Ectodermal cell (in vitro differentiated cells): Measurements from ENCODE around the gene MACC1.
"Not testable (repeated sequence)": the region's sequence is repeated elsewhere in the genome, so short reads cannot be mapped to it uniquely, and the experiment has no call there.

Experiments used
- H3K27ac ChIP-seq: 2 replicates; pipeline ENCODE4 v1.7.0; 2013; ENCODE audit warnings: mild to moderate bottlenecking, low read depth, low read length; ENCODE audit not compliant: insufficient read depth, poor library complexity, severe bottlenecking
- H3K27me3 ChIP-seq: 2 replicates; pipeline ENCODE4 v1.7.0; 2013; ENCODE audit warnings: mild to moderate bottlenecking, low read length; ENCODE audit not compliant: insufficient read depth, control insufficient read depth, poor library complexity, severe bottlenecking
- H3K36me3 ChIP-seq: one replicate; pipeline ENCODE4 v1.7.0; 2013; ENCODE audit warnings: low read length; ENCODE audit not compliant: control insufficient read depth, insufficient read depth
- H3K4me1 ChIP-seq: one replicate; pipeline ENCODE4 v1.7.0; 2013; ENCODE audit warnings: low read length; ENCODE audit not compliant: control insufficient read depth, insufficient read depth
- H3K4me3 ChIP-seq: 2 replicates; pipeline ENCODE4 v1.7.0; 2013; ENCODE audit warnings: low read depth, low read length, control low read depth; ENCODE audit not compliant: insufficient read depth
- H3K9me3 ChIP-seq: 2 replicates; pipeline ENCODE4 v1.7.0; 2013; ENCODE audit warnings: mild to moderate bottlenecking, low read length, moderate library complexity; ENCODE audit not compliant: control insufficient read depth
- WGBS, 2 experiments: methylation state at CpG; one replicate each; pipeline ENCODE4 v1.1.7; 2013; ENCODE audit warnings: missing lambda C conversion rate in 2 of 2; 5-methylcytosine and 5-hydroxymethylcytosine counted together

MACC1 gene

DNA sequence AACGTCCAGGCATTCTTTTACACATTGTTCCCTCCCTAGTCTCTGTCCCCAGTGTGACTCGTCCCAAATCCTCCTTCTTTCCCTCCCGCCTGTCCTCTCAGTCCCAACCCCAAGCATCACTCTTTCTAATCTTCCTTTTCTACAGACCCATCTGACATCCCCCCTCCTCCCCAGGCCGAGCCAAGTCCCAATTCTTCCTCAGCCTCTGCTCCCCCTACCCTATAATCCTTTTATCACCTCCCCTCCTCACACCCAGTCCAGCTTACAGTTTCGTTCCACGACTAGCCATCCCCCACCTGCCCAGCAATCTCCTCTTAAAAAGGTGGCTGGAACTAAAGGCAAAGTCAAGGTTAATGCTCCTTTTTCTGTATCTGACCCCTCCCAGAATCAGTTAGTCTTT is 95.1 kb downstream of the MACC1 start:
- WGBS, 2 experiments: 25 to 30% methylated on average over 6 of the region's 6 CpGs
- Histone ChIP-seq H3K4me1 (peaks cover 3% of the 10 kb centered on the region), H3K36me3 (no peaks in the 10 kb centered on the region), H3K27ac (no peak overlapping the region), H3K27me3 (no peaks in the 10 kb centered on the region), H3K9me3 (no peaks in the 10 kb centered on the region), H3K4me3 (no peak overlapping the region)

DNA sequence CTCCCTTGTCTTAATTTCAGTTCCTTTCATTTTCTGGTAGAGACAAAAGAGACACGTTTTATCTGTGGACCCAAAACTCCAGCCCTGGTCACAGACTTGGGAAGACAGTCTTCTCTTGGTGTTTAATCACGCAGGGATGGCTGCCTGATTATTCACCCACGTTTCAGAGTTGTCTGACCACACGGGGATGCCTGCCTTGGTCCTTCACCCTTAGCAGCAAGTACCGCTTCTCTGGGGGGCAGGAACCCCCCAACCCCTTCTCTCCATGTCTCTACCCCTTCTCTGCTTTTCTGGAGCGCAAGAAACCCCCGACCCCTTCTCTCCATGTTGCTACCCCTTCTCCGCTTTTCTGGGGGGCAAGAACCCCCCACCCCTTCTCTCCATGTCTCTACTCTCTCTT is 95.8 kb downstream of the MACC1 start:
- H3K36me3 ChIP-seq: no peaks in the 10 kb centered on the region
- no peaks in the 10 kb centered on the region for H3K9me3 ChIP-seq
- peaks cover 3% of the 10 kb centered on the region for H3K4me1 ChIP-seq
- H3K4me3 ChIP-seq: no peak overlapping the region
- 30 to 35% methylated on average over 8 of the region's 8 CpGs for WGBS, 2 experiments
- no peaks in the 10 kb centered on the region for H3K27me3 ChIP-seq
- no peak overlapping the region for H3K27ac ChIP-seq

DNA sequence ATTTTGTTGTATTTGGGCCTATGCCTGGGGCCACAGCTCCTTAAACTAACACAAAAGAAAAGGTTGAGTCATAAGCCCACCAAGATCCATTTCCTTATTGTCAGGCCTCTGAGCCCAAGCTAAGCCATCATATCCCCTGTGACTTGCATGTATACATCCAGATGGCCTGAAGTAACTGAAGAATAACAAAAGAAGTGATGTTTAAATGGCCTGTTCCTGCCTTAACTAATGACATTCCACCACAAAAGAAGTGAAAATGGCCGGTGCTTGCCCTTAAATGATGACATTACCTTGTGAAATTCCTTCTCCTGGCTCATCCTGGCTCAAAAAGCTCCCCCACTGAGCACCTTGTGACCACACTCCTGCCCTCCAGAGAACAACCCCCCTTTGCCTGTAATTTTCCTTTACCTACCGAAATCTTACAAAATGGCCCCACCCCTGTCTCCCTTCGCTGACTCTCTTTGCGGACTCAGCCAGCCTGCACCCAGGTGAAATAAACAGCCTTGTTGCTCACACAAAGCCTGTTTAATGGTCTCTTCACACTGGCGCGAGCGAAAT is 96.5 kb downstream of the MACC1 start:
- not testable (repeated sequence) for H3K9me3 ChIP-seq, H3K27ac ChIP-seq, H3K36me3 ChIP-seq, H3K4me3 ChIP-seq, H3K27me3 ChIP-seq, H3K4me1 ChIP-seq
- WGBS, 2 experiments: 23 to 29% methylated on average over 7 of the region's 7 CpGs

DNA sequence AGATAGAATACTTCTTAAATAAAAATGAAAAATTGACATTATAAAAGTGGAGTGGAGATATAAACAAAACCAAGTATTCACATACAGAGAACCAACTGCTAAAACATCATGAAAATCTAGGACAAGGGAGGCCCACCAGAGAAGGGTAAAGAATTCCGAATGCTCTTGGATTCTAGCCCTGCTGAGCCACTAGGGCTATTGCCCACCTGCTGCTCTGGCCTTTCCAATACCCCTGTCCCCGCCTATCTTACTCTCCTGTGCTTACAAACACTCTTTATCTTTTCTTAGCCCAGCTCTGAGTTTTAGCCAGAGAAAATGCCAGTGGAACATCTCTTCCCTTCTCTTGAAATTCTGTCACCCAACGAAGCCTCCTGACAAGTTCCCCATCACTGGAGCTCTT is 100.3 kb downstream of the MACC1 start:
- no peak overlapping the region for H3K4me3 ChIP-seq
- 51 to 58% methylated on average over 3 of the region's 3 CpGs for WGBS, 2 experiments
- no peaks in the 10 kb centered on the region for H3K9me3 ChIP-seq
- no peaks in the 10 kb centered on the region for H3K27me3 ChIP-seq
- no peaks in the 10 kb centered on the region for H3K36me3 ChIP-seq
- H3K4me1 ChIP-seq: peaks cover 15% of the 10 kb centered on the region
- H3K27ac ChIP-seq: no peak overlapping the region

DNA sequence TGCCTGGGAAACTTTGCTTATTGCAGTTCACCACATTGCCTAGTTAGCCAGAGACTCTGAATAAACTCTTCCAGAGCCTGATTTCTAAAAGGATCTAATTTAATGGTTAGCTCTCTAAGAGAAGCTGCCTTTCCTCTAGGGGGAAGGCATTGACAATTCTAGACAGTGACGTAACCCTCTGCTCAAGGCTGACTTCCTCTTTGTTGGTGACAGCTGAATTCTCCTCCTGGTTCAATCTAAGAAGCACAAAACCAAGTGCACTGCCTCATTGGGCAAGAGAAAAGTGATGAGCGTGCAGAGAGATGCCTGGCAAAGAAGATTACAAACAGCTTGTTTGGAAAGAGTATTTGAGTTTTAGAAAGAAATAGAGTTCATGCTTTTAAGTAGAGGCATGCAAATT is 102.7 kb downstream of the MACC1 start:
- Histone ChIP-seq H3K27ac (no peak overlapping the region), H3K27me3 (no peaks in the 10 kb centered on the region), H3K4me1 (peaks cover 15% of the 10 kb centered on the region), H3K36me3 (no peaks in the 10 kb centered on the region), H3K4me3 (no peak overlapping the region), H3K9me3 (no peaks in the 10 kb centered on the region)
- 57 to 84% methylated on average over 2 of the region's 2 CpGs for WGBS, 2 experiments

DNA sequence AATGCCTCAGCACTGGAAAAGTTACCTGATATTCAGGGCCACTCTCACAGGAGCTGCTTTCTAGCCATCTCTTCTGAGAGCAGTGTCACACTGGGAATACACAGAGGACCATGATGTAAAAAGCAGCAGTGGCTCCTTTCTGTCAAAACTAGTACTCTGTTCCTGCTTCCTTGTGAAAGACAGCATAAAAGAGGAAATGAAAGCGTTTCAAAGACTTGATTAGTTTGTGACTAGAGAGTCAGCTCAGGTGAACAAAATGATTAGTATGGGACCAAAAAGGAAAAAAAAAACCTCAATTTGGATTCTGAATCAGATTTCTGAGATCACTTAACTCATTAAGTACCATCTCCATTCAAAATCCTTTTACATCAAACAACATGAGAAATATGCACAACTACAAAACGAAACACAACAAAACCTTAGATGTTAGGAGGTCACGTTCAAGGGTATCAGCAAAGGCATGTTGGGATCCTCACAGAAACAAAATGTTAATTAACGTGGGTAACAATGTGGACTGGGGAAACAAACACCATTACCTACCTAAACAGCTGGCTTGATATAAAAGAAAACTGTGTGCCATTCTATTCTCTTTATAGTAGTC is 103.7 kb downstream of the MACC1 start:
- no peaks in the 10 kb centered on the region for H3K36me3 ChIP-seq
- WGBS, 2 experiments: 63 to 68% methylated on average over 3 to 4 of the region's 4 CpGs

DNA sequence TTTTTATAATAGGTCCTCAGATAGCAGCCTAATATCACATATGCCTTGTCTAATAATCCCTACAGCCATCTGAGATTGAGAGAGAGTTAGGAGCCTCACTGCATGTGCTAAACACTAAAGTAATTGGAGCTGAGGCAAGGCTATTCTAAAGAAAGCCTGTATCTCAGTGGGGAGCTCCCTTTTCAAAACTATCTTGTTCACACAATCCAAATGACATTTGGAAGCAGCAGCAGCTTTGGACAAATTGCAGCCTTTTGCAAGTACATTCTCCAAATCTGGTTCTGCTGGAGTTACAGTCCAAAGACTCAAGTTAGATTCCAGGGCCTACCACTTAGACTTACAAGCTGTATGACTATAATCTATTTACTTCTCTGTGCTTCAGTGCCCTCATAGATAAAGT is 104.5 kb downstream of the MACC1 start:
- Histone ChIP-seq H3K27ac (peak overlapping the region; percentile 39), H3K4me1 (peaks cover 15% of the 10 kb centered on the region), H3K9me3 (no peaks in the 10 kb centered on the region), H3K27me3 (no peaks in the 10 kb centered on the region), H3K36me3 (no peaks in the 10 kb centered on the region), H3K4me3 (no peak overlapping the region)

More for the DNA sequence above, 103.7 kb downstream of the MACC1 start:
- Histone ChIP-seq H3K27ac (no peak overlapping the region), H3K4me3 (no peak overlapping the region), H3K4me1 (peaks cover 15% of the 10 kb centered on the region), H3K9me3 (no peaks in the 10 kb centered on the region), H3K27me3 (no peaks in the 10 kb centered on the region)

DNA sequence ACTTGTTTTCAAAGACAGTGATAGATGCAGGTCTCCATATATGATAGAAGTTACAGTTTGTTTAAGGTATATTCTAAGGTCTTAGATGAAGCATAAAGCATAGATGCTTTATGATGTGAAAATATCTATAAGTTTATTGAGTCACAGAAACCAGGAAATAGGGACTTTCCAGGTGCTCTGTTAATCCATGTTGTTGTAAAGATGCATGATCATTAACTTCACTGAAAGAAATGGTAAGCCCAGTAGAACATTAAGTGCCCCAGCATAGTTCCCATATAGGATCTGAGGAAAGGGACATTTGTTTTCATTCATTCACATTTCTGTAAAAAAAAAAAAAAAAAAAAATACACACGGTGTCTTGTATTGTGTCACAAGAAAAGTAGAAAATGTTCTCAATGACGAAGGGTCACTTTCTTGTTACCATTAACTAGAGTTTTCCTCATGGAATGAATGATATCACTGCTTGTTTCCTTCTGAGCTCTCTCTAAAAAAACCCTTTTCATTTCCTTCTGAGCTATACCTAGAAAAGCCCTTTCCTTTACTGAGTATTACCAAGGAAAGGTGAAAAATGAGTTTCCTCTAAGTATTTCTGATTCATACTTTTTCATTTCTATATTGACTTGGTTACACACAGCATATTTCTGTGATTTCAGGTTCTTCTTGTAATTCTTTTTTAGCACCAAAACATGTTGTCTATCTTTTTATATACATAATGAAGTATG is 105.2 kb downstream of the MACC1 start:
- Histone ChIP-seq H3K36me3 (no peaks in the 10 kb centered on the region), H3K4me3 (no peak overlapping the region), H3K4me1 (peaks cover 15% of the 10 kb centered on the region), H3K9me3 (no peaks in the 10 kb centered on the region), H3K27me3 (no peaks in the 10 kb centered on the region), H3K27ac (no peak overlapping the region)
- whole genome bisulfite sequencing, 2 experiments: 83 to 100% methylated on average over 1 to 2 of the region's 2 CpGs

DNA sequence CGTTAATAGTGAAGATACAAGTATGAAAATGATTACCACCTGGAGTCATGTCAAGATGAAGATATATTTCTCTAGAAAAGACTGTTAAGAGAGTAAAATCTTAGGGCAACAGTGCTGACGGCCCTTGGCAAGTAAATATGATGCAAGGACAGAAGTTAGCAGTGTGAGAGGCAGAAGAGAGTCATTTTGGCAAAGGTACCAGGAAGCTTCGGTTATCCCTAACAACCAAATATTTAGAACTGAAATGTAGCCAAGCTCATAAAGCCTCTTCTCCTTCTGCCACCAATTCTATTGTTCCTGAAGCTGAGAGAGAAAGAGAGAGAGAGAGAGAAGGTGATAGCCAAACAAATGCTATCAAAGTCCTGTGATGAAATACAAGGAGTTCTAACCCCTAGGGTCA is 109.6 kb downstream of the MACC1 start:
- Histone ChIP-seq H3K27me3 (no peaks in the 10 kb centered on the region), H3K27ac (no peak overlapping the region), H3K4me3 (no peak overlapping the region), H3K36me3 (no peaks in the 10 kb centered on the region), H3K4me1 (peaks cover 4% of the 10 kb centered on the region), H3K9me3 (no peaks in the 10 kb centered on the region)
- 92 to 93% methylated on average over 3 of the region's 3 CpGs for WGBS, 2 experiments

DNA sequence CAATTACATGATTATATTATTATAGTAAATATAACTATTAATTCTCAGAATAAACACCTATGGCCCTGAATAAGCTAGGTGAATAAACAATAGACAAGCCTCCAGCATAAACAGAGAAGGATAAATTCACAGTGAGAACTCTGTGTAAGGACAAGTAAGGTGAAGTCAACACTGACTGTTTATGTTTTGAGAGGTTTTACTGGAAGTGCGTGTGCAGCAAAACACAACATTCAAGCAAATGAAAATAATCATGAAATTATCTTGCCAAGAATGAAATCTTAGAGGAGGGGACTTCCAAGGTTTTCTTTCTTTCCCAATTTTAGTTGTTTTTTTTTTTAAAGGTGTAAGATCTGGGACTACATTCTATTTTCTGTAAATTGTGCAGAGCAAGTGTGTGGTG is 112.5 kb downstream of the MACC1 start:
- Histone ChIP-seq H3K4me3 (no peak overlapping the region), H3K4me1 (no peaks in the 10 kb centered on the region), H3K27ac (no peak overlapping the region), H3K27me3 (no peaks in the 10 kb centered on the region), H3K36me3 (no peaks in the 10 kb centered on the region), H3K9me3 (no peaks in the 10 kb centered on the region)
- 100% methylated on average over 1 of the region's 1 CpG; no CpG with 5 or more reads in 1 of the 2 experiments for WGBS, 2 experiments
